Subcutaneous adipose tissue (tissue), 4 donors: ENCODE data around the gene OMG. TPM values are rescaled to one million over a fixed set of nuclear protein-coding genes. Genes with fewer than 3 reads are reported as not detected.

Experiments
- CTCF ChIP-seq: fragments of 450-650 bp; IDR thresholded peaks from one replicate; pipeline ENCODE4 v1.5.1; 2016; ENCODE audit warnings: low read depth, mild to moderate bottlenecking, control low read depth, antibody characterized with exemption, moderate library complexity
- total RNA-seq, 4 donors: library from RNA; depleted of rRNA; stranded (reverse); fragments of >200 nt; gene quantifications; one replicate each; pipeline ENCODE4 v1.1.0, GENCODE V29; 2016

The OMG gene
- total RNA-seq, 4 donors from 2014 or later, result 6.5 TPM; not detected in 3

GRCh38 chr17:31296142-31296541 is 897 bp downstream of the OMG start:
- no peak for TF ChIP-seq CTCF

- TF ChIP-seq CTCF, result no peak
These were observed 1.6 kb downstream of the OMG start for GRCh38 chr17:31295489-31295871.

- TF ChIP-seq CTCF, result no peak
These were observed 2.1 kb downstream of the OMG start for GRCh38 chr17:31294820-31295488.

GRCh38 chr17:31294231-31294630 is 2.8 kb downstream of the OMG start:
- TF ChIP-seq CTCF, result no peak

GRCh38 chr17:31293581-31293980 is 3.5 kb downstream of the OMG start:
- TF ChIP-seq CTCF, result no peak

GRCh38 chr17:31291820-31292219 is 5.2 kb downstream of the OMG start:
- no peak for TF ChIP-seq CTCF

GRCh38 chr17:31289790-31290189 is 7.2 kb downstream of the OMG start:
- TF ChIP-seq CTCF, result no peak
